K562 (cell line): ENCODE results near the gene PPM1D. TPM values are rescaled to one million over a fixed set of nuclear protein-coding genes. Genes with fewer than 3 reads are reported as not detected.

Source experiments
- ATF7 ChIP-seq: fragments of 450-650 bp; IDR thresholded peaks from 2 replicates; pipeline ENCODE4 v1.7.1; 2014; ENCODE audit warnings: mild to moderate bottlenecking, moderate library complexity
- EGR1 ChIP-seq: fragments of 450-650 bp; conservative IDR thresholded peaks from 2 replicates; pipeline ENCODE4 v1.6.1; 2017; ENCODE audit warnings: mild to moderate bottlenecking
- EHMT2 ChIP-seq: fragments of 450-650 bp; IDR thresholded peaks from 2 replicates; pipeline ENCODE4 v1.6.1; 2018; ENCODE audit warnings: antibody characterized with exemption
- ETV5 ChIP-seq: sonication (generic); formaldehyde crosslinking; IDR thresholded peaks from 2 replicates; pipeline ENCODE4 v1.4.0; 2020; ENCODE audit warnings: low read depth, mild to moderate bottlenecking, missing genetic modification reagents
- FOSL1 ChIP-seq: fragments of 200-800 bp; sonication (Bioruptor generic); conservative IDR thresholded peaks from 2 replicates; pipeline ENCODE4 v1.6.1; 2016; ENCODE audit warnings: missing genetic modification characterization, missing compliant biosample characterization
- FOXJ2 ChIP-seq: fragments of 200-800 bp; sonication (Bioruptor generic); IDR thresholded peaks from 2 replicates; pipeline ENCODE4 v1.6.1; 2016; ENCODE audit warnings: missing genetic modification characterization, missing compliant biosample characterization
- HMG20A ChIP-seq: fragments of 450-650 bp; formaldehyde crosslinking; conservative IDR thresholded peaks from 2 replicates; pipeline ENCODE4 v1.4.0; 2020; ENCODE audit warnings: mild to moderate bottlenecking, mixed read lengths
- LCOR ChIP-seq: sonication (generic); formaldehyde crosslinking; IDR thresholded peaks from 2 replicates; pipeline ENCODE4 v1.8.0; 2022; ENCODE audit warnings: mild to moderate bottlenecking, missing genetic modification reagents
- MBD2 ChIP-seq: sonication (generic); IDR thresholded peaks from 2 replicates; pipeline ENCODE4 v1.6.1; 2016; ENCODE audit warnings: low read depth, borderline replicate concordance
- MIER1 ChIP-seq: fragments of 450-650 bp; IDR thresholded peaks from 2 replicates; pipeline ENCODE4 v1.6.1; 2016; ENCODE audit warnings: antibody characterized with exemption, mild to moderate bottlenecking, low read depth
- RBM15 ChIP-seq: fragments of 200-400 bp; formaldehyde crosslinking; IDR thresholded peaks from 2 replicates; pipeline ENCODE4 v1.6.1; 2018; ENCODE audit warnings: mild to moderate bottlenecking, low read length, moderate library complexity; ENCODE audit not compliant: insufficient read depth
- RNF2 ChIP-seq: sonication (generic); IDR thresholded peaks from 2 replicates; pipeline ENCODE4 v1.6.1; 2016
- SETDB1 ChIP-seq: IDR thresholded peaks from one replicate; pipeline ENCODE4 v1.6.1; 2012; ENCODE audit warnings: low read length, control low read depth, inconsistent platforms
- SUPT5H ChIP-seq: fragments of 450-650 bp; IDR thresholded peaks from 2 replicates; pipeline ENCODE4 v1.6.1; 2016
- TAF1 ChIP-seq: IDR thresholded peaks from 2 replicates; pipeline ENCODE4 v1.6.1; 2011; ENCODE audit warnings: mild to moderate bottlenecking, low read length, moderate library complexity; ENCODE audit not compliant: insufficient read depth, control insufficient read depth, severe bottlenecking; ENCODE audit errors: extremely low read depth
- TAF7 ChIP-seq: fragments of 450-650 bp; IDR thresholded peaks from 2 replicates; pipeline ENCODE4 v1.6.1; 2016; ENCODE audit warnings: missing genetic modification characterization, missing compliant biosample characterization
- TBP ChIP-seq: optimal IDR thresholded peaks from 2 replicates; pipeline ENCODE3; 2011; ENCODE audit warnings: low read depth, low read length, improper control_type of control experiment
- ZZZ3 ChIP-seq: fragments of 450-650 bp; IDR thresholded peaks from 2 replicates; pipeline ENCODE4 v1.6.1; 2016; ENCODE audit warnings: antibody characterized with exemption, mild to moderate bottlenecking, moderate library complexity
- polyA plus RNA-seq, 8 experiments: library from polyadenylated mRNA; depleted of rRNA in 4 of 8; stranded (reverse) in 5 of 8; unstranded in 3 of 8; fragments of >200 nt; fragmentation: Nextera tagmentation in 2 of 8; fragmentation: Illumina TruSeq in 1 of 8; extraction: Ambion mirVana in 2 of 8; extraction: Trizol in 1 of 8; gene quantifications; 2 replicates each; pipeline versions ENCODE4 v1.2.1 to v1.2.3, GENCODE V29; 2011 to 2014; ENCODE audit warnings: inconsistent platforms in 1 of 8, missing spikeins in 1 of 8
- total RNA-seq, 7 experiments: library from RNA; depleted of rRNA in 6 of 7; stranded (reverse); fragments of >200 nt in 6 of 7; fragmentation: Illumina TruSeq in 2 of 7; extraction: Trizol in 2 of 7; gene quantifications; 2 replicates each; pipeline versions ENCODE4 v1.2.1 to v1.2.3, GENCODE V29; 2011 to 2021; ENCODE audit warnings: low replicate concordance in 1 of 7
- TF ChIP-seq, protein P1 (sequence below), 3 experiments: fragments of 200-800 bp in 1 of 3; sonication (Bioruptor generic) in 1 of 3; sonication (generic) in 1 of 3; formaldehyde crosslinking in 1 of 3; IDR thresholded peaks; 2 replicates each; pipeline versions ENCODE4 v1.6.1 to v1.8.0; 2016 to 2022; ENCODE audit warnings: mild to moderate bottlenecking in 2 of 3, missing compliant biosample characterization in 2 of 3, missing genetic modification characterization in 2 of 3, missing genetic modification reagents in 1 of 3
- TF ChIP-seq, protein P2 (sequence below), 2 experiments: fragments of 450-650 bp in 1 of 2; IDR thresholded peaks; 2 replicates each; pipeline ENCODE4 v1.6.1; 2011 to 2017; ENCODE audit warnings: low read depth in 2 of 2, antibody characterized with exemption in 1 of 2, borderline replicate concordance in 1 of 2, low read length in 1 of 2, mild to moderate bottlenecking in 1 of 2, mixed read lengths in 1 of 2; ENCODE audit not compliant: control insufficient read depth in 1 of 2
- TF ChIP-seq, protein P3 (sequence below): fragments of 450-650 bp; IDR thresholded peaks from 2 replicates; pipeline ENCODE4 v1.6.1; 2017; ENCODE audit warnings: mild to moderate bottlenecking, moderate library complexity

Gene PPM1D
- total and polyA plus RNA-seq, 9 of the 15 experiments (the other 6 are each of a cell fraction or from before 2014, with no cell fraction given): 2.1 to 19.0 (median 7.8) TPM

DNA sequence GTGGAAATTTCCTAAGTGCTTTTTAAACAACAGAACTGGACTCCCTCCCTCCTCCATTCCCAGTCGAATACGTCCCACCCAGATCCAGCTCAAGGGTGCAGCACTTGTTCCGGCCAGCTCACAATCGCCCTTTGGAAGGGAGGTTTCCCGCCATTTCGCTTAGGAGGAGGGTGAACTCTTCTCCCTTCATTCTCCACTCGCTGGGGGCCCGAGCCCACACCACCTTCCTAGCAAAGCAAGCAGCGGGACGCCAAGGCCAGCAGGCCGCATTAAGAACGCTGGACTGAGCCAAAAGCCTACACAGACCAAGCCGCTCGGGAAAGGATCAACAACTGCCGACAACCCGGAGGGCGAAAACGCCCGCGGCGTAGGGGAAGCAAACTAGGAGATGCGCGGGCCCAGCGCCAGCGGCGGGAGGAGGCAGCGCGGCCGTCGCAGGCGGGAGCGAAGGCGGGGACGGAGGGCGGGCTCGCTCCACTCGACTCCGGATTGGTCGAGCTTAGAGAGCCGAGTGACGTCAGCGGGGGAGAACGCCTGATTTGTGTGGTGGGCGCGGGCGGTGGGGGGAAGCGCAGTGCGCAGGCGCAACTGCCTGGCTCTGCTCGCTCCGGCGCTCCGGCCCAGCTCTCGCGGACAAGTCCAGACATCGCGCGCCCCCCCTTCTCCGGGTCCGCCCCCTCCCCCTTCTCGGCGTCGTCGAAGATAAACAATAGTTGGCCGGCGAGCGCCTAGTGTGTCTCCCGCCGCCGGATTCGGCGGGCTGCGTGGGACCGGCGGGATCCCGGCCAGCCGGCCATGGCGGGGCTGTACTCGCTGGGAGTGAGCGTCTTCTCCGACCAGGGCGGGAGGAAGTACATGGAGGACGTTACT, at the start of gene PPM1D (continued):
- TF ChIP-seq FOXJ2 (tag) (0 out of 2 replicates have a peak, but pooled peaks have one; percentile 22), SUPT5H (peak; percentile 98), MIER1 (no peak), RBM15 (no peak), TAF1 (peak; percentile 74), LCOR (peak; percentile 79), ATF7 (peak; percentile 98), HMG20A (CRISPR knock-in tag) (no peak), ETV5 (CRISPR knock-in tag) (peak; percentile 73; the same call in 1 of the 2 replicates), SETDB1 (peak; percentile 46), MBD2 (peak; percentile 77; the same call in 1 of the 2 replicates), FOSL1 (tag) (no peak; the same call in 1 of the 2 replicates), EGR1 (peak; percentile 82), TAF7 (tag) (peak; percentile 70), TBP (peak; percentile 82), EHMT2 (no peak), ZZZ3 (0 out of 2 replicates have a peak, but pooled peaks have one; percentile 19), RNF2 (no peak; the same call in 1 of the 2 replicates)
- TF ChIP-seq, protein P1, sequence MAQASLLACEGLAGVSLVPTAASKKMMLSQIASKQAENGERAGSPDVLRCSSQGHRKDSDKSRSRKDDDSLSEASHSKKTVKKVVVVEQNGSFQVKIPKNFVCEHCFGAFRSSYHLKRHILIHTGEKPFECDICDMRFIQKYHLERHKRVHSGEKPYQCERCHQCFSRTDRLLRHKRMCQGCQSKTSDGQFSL (CRISPR knock-in tag; IDR thresholded peaks at IDR 0.05): peak; percentile 93
- TF ChIP-seq, protein P1 (tag; IDR thresholded peaks at IDR 0.05): peak in 1 of 2 experiments; percentile 94; a peak in 2 of 4 replicates
- TF ChIP-seq, protein P2, sequence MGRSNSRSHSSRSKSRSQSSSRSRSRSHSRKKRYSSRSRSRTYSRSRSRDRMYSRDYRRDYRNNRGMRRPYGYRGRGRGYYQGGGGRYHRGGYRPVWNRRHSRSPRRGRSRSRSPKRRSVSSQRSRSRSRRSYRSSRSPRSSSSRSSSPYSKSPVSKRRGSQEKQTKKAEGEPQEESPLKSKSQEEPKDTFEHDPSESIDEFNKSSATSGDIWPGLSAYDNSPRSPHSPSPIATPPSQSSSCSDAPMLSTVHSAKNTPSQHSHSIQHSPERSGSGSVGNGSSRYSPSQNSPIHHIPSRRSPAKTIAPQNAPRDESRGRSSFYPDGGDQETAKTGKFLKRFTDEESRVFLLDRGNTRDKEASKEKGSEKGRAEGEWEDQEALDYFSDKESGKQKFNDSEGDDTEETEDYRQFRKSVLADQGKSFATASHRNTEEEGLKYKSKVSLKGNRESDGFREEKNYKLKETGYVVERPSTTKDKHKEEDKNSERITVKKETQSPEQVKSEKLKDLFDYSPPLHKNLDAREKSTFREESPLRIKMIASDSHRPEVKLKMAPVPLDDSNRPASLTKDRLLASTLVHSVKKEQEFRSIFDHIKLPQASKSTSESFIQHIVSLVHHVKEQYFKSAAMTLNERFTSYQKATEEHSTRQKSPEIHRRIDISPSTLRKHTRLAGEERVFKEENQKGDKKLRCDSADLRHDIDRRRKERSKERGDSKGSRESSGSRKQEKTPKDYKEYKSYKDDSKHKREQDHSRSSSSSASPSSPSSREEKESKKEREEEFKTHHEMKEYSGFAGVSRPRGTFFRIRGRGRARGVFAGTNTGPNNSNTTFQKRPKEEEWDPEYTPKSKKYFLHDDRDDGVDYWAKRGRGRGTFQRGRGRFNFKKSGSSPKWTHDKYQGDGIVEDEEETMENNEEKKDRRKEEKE (IDR thresholded peaks at IDR 0.05; ENCODE audit: borderline replicate concordance in 1 of 2, control insufficient read depth in 1 of 2, low read depth in 2 of 2, low read length in 1 of 2): peak in 1 of 2 experiments; percentile 58; a peak in 1 of 4 replicates
- TF ChIP-seq, protein P3, sequence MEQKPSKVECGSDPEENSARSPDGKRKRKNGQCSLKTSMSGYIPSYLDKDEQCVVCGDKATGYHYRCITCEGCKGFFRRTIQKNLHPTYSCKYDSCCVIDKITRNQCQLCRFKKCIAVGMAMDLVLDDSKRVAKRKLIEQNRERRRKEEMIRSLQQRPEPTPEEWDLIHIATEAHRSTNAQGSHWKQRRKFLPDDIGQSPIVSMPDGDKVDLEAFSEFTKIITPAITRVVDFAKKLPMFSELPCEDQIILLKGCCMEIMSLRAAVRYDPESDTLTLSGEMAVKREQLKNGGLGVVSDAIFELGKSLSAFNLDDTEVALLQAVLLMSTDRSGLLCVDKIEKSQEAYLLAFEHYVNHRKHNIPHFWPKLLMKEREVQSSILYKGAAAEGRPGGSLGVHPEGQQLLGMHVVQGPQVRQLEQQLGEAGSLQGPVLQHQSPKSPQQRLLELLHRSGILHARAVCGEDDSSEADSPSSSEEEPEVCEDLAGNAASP: no peak
